ENCODE results near the gene PAX3. TPM values are rescaled to one million over a fixed set of nuclear protein-coding genes. Genes with fewer than 3 reads are reported as not detected.

Gene PAX3
- total RNA-seq, 1 experiment from 2014 or later, result not detected

- TF ChIP-seq ZSCAN18 (CRISPR knock-in tag; IDR thresholded peaks at IDR 0.05), result no peak
Observed at GRCh38 chr2:222336931-222337330, 38.1 kb upstream of the PAX3 start (continued).

GRCh38 chr2:222336442-222336841, 37.6 kb upstream of the PAX3 start:
- POLR2A ChIA-PET, result no interaction called here
- H3K36me3 Mint-ChIP-seq, result 0 out of 2 replicates have a peak, but pooled peaks cover 4% of the 10 kb centered on the region
- peaks cover 18% of the 10 kb centered on the region for H3K9me3 Mint-ChIP-seq
- no peak for ATAC-seq
- peaks cover 4% of the 10 kb centered on the region; the same call in 1 of the 2 replicates for H3K4me1 Mint-ChIP-seq
- peaks cover 22% of the 10 kb centered on the region for H3K27me3 Mint-ChIP-seq (ENCODE audit: low read depth)
- no peak overlapping the region for H3K27ac Mint-ChIP-seq
- CTCF ChIA-PET, result interaction anchor here (1.0 to 1.3 kb wide), 2 partner anchors 18 to 226 kb away, joined by 4 to 7 read pairs; no protein-coding TSS in a partner anchor
- no peak for DNase-seq (ENCODE audit: low spot score)
- no peak for TF ChIP-seq ZNF281 (CRISPR knock-in tag; IDR thresholded peaks at IDR 0.05)
- TF ChIP-seq MXD4 (CRISPR knock-in tag; IDR thresholded peaks at IDR 0.05; ENCODE audit: borderline replicate concordance), result no peak
- no peak for TF ChIP-seq FOXK1 (CRISPR knock-in tag; IDR thresholded peaks at IDR 0.05)
- TF ChIP-seq TCF7 (CRISPR knock-in tag; IDR thresholded peaks at IDR 0.05; ENCODE audit: low read depth), result no peak
- no peak for TF ChIP-seq ATF6 (CRISPR knock-in tag; IDR thresholded peaks at IDR 0.05)
- TF ChIP-seq JUN (CRISPR knock-in tag; IDR thresholded peaks at IDR 0.05), result no peak
- H3K4me3 Mint-ChIP-seq, result no peak overlapping the region

DNA sequence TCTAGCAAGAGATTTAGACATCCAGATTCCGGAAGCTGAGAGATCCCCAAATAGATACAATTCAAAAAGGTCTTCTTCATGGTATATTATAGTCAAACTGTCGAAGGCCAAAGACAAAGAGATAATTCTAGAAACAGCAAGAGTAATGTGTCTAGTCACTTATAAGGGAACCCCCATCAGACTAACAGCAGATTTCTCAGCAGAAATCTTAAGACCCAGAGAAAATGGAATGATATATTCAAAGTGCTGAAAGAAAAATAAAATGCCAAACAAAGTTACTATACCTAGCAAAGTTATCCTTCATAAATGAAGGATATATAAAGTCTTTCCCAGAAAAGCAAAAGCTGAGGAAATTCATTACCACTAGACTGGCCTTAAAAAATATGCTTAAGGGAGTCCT, 36.1 kb upstream of the PAX3 start:
- ATAC-seq (no peak), DNase-seq (ENCODE audit: low spot score) (no peak)
- Mint-ChIP-seq H3K4me1 (peaks cover 4% of the 10 kb centered on the region; the same call in 1 of the 2 replicates), H3K9me3 (peaks cover 19% of the 10 kb centered on the region), H3K27ac (no peak overlapping the region), H3K4me3 (no peak overlapping the region), H3K36me3 (0 out of 2 replicates have a peak, but pooled peaks cover 4% of the 10 kb centered on the region), H3K27me3 (ENCODE audit: low read depth) (peaks cover 25% of the 10 kb centered on the region)
- CTCF ChIA-PET, result interaction anchor here (1.5 kb wide), 1 partner anchor 227 kb away, joined by 4 read pairs; no protein-coding TSS in a partner anchor
- POLR2A ChIA-PET, result no interaction called here
- no peak for TF ChIP-seq RELA (CRISPR knock-in tag; IDR thresholded peaks at IDR 0.05; ENCODE audit: borderline replicate concordance)
- TF ChIP-seq, protein P1, sequence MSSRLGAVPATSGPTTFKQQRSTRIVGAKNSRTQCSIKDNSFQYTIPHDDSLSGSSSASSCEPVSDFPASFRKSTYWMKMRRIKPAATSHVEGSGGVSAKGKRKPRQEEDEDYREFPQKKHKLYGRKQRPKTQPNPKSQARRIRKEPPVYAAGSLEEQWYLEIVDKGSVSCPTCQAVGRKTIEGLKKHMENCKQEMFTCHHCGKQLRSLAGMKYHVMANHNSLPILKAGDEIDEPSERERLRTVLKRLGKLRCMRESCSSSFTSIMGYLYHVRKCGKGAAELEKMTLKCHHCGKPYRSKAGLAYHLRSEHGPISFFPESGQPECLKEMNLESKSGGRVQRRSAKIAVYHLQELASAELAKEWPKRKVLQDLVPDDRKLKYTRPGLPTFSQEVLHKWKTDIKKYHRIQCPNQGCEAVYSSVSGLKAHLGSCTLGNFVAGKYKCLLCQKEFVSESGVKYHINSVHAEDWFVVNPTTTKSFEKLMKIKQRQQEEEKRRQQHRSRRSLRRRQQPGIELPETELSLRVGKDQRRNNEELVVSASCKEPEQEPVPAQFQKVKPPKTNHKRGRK (CRISPR knock-in tag; IDR thresholded peaks at IDR 0.05; ENCODE audit: borderline replicate concordance), result no peak
- TF ChIP-seq, protein P2, sequence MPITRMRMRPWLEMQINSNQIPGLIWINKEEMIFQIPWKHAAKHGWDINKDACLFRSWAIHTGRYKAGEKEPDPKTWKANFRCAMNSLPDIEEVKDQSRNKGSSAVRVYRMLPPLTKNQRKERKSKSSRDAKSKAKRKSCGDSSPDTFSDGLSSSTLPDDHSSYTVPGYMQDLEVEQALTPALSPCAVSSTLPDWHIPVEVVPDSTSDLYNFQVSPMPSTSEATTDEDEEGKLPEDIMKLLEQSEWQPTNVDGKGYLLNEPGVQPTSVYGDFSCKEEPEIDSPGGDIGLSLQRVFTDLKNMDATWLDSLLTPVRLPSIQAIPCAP (CRISPR knock-in tag; IDR thresholded peaks at IDR 0.05), result no peak
- no peak for TF ChIP-seq ESRRA (CRISPR knock-in tag; IDR thresholded peaks at IDR 0.05; ENCODE audit: borderline replicate concordance)
- no peak for TF ChIP-seq ZBTB43 (CRISPR knock-in tag; IDR thresholded peaks at IDR 0.05)
- TF ChIP-seq ATF6 (CRISPR knock-in tag; IDR thresholded peaks at IDR 0.05), result no peak
- TF ChIP-seq TCF7 (CRISPR knock-in tag; IDR thresholded peaks at IDR 0.05; ENCODE audit: low read depth), result no peak
- no peak for TF ChIP-seq ZNF416 (CRISPR knock-in tag; IDR thresholded peaks at IDR 0.05)
- TF ChIP-seq, protein P3, sequence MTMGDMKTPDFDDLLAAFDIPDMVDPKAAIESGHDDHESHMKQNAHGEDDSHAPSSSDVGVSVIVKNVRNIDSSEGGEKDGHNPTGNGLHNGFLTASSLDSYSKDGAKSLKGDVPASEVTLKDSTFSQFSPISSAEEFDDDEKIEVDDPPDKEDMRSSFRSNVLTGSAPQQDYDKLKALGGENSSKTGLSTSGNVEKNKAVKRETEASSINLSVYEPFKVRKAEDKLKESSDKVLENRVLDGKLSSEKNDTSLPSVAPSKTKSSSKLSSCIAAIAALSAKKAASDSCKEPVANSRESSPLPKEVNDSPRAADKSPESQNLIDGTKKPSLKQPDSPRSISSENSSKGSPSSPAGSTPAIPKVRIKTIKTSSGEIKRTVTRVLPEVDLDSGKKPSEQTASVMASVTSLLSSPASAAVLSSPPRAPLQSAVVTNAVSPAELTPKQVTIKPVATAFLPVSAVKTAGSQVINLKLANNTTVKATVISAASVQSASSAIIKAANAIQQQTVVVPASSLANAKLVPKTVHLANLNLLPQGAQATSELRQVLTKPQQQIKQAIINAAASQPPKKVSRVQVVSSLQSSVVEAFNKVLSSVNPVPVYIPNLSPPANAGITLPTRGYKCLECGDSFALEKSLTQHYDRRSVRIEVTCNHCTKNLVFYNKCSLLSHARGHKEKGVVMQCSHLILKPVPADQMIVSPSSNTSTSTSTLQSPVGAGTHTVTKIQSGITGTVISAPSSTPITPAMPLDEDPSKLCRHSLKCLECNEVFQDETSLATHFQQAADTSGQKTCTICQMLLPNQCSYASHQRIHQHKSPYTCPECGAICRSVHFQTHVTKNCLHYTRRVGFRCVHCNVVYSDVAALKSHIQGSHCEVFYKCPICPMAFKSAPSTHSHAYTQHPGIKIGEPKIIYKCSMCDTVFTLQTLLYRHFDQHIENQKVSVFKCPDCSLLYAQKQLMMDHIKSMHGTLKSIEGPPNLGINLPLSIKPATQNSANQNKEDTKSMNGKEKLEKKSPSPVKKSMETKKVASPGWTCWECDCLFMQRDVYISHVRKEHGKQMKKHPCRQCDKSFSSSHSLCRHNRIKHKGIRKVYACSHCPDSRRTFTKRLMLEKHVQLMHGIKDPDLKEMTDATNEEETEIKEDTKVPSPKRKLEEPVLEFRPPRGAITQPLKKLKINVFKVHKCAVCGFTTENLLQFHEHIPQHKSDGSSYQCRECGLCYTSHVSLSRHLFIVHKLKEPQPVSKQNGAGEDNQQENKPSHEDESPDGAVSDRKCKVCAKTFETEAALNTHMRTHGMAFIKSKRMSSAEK (CRISPR knock-in tag; IDR thresholded peaks at IDR 0.05; ENCODE audit: borderline replicate concordance), result no peak

Measured in WTC11 (cell line).